HG03045 (cell line): ENCODE measurements around the gene TNFRSF18.
"Not testable (repeated sequence)": the region's sequence is repeated elsewhere in the genome, so short reads cannot be mapped to it uniquely, and the experiment has no call there.

Experiments used
- ATAC-seq: cut with Tn5 transposase; IDR thresholded peaks from one replicate; pipeline ENCODE4 v1.9.1; 2021; ENCODE audit warnings: mild to moderate bottlenecking, moderate library complexity; ENCODE audit not compliant: unreplicated experiment

TNFRSF18 gene

GRCh38 chr1:1179983-1180861 is 26.2 kb downstream of the TNFRSF18 start:
- ATAC-seq: no peak

- ATAC-seq: no peak
These were observed 26.9 kb downstream of the TNFRSF18 start for GRCh38 chr1:1179346-1179982.

GRCh38 chr1:1178794-1179331 is 27.5 kb downstream of the TNFRSF18 start:
- ATAC-seq: no peak

- ATAC-seq: no peak
These were observed 28.8 kb downstream of the TNFRSF18 start for GRCh38 chr1:1177452-1178206.

- no peak for ATAC-seq
These were observed 29.5 kb downstream of the TNFRSF18 start for GRCh38 chr1:1176931-1177330.

GRCh38 chr1:1176063-1176761 is 30.2 kb downstream of the TNFRSF18 start:
- not testable (repeated sequence) for ATAC-seq

- no peak for ATAC-seq
These were observed 30.9 kb downstream of the TNFRSF18 start for GRCh38 chr1:1175221-1176062.

- no peak for ATAC-seq
These were observed 32.5 kb downstream of the TNFRSF18 start, which contains the start of gene TTLL10 for GRCh38 chr1:1173793-1174415. Gene TTLL10 (plus strand): TSS chr1:1173880. CDS start chr1:1179216, 5,336 bp downstream.

GRCh38 chr1:1173061-1173792 is 33.2 kb downstream of the TNFRSF18 start:
- no peak for ATAC-seq

- no peak for ATAC-seq
These were observed 34.6 kb downstream of the TNFRSF18 start for GRCh38 chr1:1171546-1172340.

GRCh38 chr1:1171161-1171545 is 35.2 kb downstream of the TNFRSF18 start:
- no peak for ATAC-seq

GRCh38 chr1:1170215-1171091 is 35.9 kb downstream of the TNFRSF18 start:
- no peak for ATAC-seq

GRCh38 chr1:1169429-1170214 is 36.8 kb downstream of the TNFRSF18 start:
- no peak for ATAC-seq

- no peak for ATAC-seq
These were observed 37.7 kb downstream of the TNFRSF18 start for GRCh38 chr1:1168451-1169411.
